ENCODE measurements around the gene PSMC3. TPM values are rescaled to one million over a fixed set of nuclear protein-coding genes. Genes with fewer than 3 reads are reported as not detected.
A peak's percentile ranks its signal among the peaks of the same experiment; 100 is the strongest.

PSMC3 gene
- total RNA-seq, 1 experiment from 2014 or later = 179 TPM

DNA sequence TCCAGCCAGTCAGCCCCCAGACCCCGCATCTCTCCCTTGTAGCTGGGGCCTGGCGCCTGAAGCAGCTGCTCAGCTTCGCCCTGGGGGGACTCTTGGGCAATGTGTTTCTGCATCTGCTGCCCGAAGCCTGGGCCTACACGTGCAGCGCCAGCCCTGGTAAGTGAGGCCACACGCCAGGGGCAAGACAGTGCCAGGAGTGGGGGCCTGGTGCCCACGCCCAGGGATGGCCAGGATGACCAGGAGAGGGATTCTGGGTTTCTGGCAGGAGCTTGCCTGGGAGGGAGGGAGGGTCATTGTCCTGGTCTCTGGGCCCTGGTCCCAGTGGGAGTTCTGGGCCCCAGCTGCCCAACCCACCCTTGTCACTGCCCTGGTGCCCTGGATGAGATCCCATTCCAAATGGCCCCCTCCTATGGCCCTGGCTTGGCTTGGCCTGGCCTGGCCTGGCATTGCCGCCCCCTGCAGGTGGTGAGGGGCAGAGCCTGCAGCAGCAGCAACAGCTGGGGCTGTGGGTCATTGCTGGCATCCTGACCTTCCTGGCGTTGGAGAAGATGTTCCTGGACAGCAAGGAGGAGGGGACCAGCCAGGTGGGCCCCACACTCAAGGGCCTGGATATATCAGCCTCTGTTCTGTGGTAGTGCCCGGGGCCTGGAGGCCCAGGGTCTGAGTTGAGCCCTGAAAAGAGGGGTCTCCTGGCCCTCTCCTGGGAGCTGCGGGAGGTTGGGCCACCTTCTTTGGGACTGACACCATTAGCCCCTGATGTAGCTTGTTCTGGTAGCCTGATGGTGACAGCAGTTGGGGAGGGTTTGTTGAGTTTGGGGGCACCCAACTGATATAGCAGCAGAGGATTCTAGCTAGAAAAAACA lies 14.1 kb downstream of the PSMC3 start:
- no peak overlapping the region for H3T11ph ChIP-seq (ENCODE audit: low read length)

More for the DNA sequence above, 14.1 kb downstream of the PSMC3 start:
- Histone ChIP-seq H3K9ac (ENCODE audit: extremely low read depth, insufficient read length, low read length) (no peak overlapping the region), H2AK5ac (ENCODE audit: insufficient read length, low read length) (no peak overlapping the region), H3K27me3 (ENCODE audit: insufficient read depth, low read length) (no peaks in the 10 kb centered on the region), H2BK15ac (ENCODE audit: low read depth, low read length) (no peak overlapping the region), H4K91ac (ENCODE audit: insufficient read length, low read depth, low read length) (no peak overlapping the region), H3K23me2 (ENCODE audit: insufficient read length, low read depth, low read length, poor library complexity, severe bottlenecking) (peaks cover 15% of the 10 kb centered on the region), H3K79me2 (ENCODE audit: insufficient read depth, low read length) (no peaks in the 10 kb centered on the region), H3K18ac (ENCODE audit: insufficient read length, low read depth, low read length) (no peak overlapping the region), H2AFZ (ENCODE audit: low read length) (no peak overlapping the region), H2BK20ac (ENCODE audit: low read depth, low read length, poor library complexity, severe bottlenecking) (no peak overlapping the region), H3K4me1 (ENCODE audit: insufficient read depth, low read length) (0 out of 2 replicates have a peak, but pooled peaks cover 2% of the 10 kb centered on the region), H3K56ac (ENCODE audit: insufficient read length, low read depth, low read length) (no peak overlapping the region), H3K4ac (ENCODE audit: low read depth, low read length) (no peak overlapping the region), H2BK120ac (ENCODE audit: low read depth, low read length, poor library complexity, severe bottlenecking) (no peak overlapping the region), H3K9me3 (ENCODE audit: control insufficient read depth, low read depth, low read length) (no peaks in the 10 kb centered on the region), H2BK5ac (ENCODE audit: insufficient read length, low read length) (no peak overlapping the region), H3K27ac (ENCODE audit: insufficient read length, low read depth, low read length) (no peak overlapping the region), H4K5ac (ENCODE audit: insufficient read length, low read depth, low read length) (no peak overlapping the region), H3K14ac (ENCODE audit: insufficient read depth, low read length) (no peak overlapping the region), H3K79me1 (ENCODE audit: insufficient read depth, low read depth, low read length, poor library complexity, severe bottlenecking) (no peaks in the 10 kb centered on the region), H3K4me2 (ENCODE audit: insufficient read depth, insufficient read length, low read length) (no peak overlapping the region), H4K8ac (replicated peaks; ENCODE audit: insufficient read length, low read depth, low read length) (no peak overlapping the region), H4K20me1 (ENCODE audit: control insufficient read depth, insufficient read depth, insufficient read length) (no peaks in the 10 kb centered on the region), H3K23ac (ENCODE audit: insufficient read length, low read depth, low read length) (no peak overlapping the region), H2BK12ac (ENCODE audit: insufficient read length, low read depth, low read length) (no peak overlapping the region)
- no CpG with 5 or more reads among the region's 12 CpGs for WGBS (ENCODE audit: extremely low coverage, insufficient read length, low lambda C conversion rate)
- H3K27ac Mint-ChIP-seq = no peak overlapping the region
- no peaks in the 10 kb centered on the region for H3K27me3 Mint-ChIP-seq (ENCODE audit: low read depth)
- peak; percentile 82 for DNase-seq
- no peak overlapping the region for H3K4me3 Mint-ChIP-seq
- H3K36me3 Mint-ChIP-seq (ENCODE audit: insufficient read depth in 1 of 3, low read depth in 3 of 3) = peaks cover 12 to 22% (median 17%) of the 10 kb centered on the region in 3 experiments
- peaks cover 13 to 20% of the 10 kb centered on the region in 2 experiments for H3K4me1 Mint-ChIP-seq
- no peaks in the 10 kb centered on the region; a peak in 1 of 5 replicates for H3K9me3 Mint-ChIP-seq
- TF ChIP-seq, protein P1, sequence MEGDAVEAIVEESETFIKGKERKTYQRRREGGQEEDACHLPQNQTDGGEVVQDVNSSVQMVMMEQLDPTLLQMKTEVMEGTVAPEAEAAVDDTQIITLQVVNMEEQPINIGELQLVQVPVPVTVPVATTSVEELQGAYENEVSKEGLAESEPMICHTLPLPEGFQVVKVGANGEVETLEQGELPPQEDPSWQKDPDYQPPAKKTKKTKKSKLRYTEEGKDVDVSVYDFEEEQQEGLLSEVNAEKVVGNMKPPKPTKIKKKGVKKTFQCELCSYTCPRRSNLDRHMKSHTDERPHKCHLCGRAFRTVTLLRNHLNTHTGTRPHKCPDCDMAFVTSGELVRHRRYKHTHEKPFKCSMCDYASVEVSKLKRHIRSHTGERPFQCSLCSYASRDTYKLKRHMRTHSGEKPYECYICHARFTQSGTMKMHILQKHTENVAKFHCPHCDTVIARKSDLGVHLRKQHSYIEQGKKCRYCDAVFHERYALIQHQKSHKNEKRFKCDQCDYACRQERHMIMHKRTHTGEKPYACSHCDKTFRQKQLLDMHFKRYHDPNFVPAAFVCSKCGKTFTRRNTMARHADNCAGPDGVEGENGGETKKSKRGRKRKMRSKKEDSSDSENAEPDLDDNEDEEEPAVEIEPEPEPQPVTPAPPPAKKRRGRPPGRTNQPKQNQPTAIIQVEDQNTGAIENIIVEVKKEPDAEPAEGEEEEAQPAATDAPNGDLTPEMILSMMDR (conservative IDR thresholded peaks at IDR 0.05) = peak; percentile 94
